ENCODE measurements around the gene TRPV5.

DNA sequence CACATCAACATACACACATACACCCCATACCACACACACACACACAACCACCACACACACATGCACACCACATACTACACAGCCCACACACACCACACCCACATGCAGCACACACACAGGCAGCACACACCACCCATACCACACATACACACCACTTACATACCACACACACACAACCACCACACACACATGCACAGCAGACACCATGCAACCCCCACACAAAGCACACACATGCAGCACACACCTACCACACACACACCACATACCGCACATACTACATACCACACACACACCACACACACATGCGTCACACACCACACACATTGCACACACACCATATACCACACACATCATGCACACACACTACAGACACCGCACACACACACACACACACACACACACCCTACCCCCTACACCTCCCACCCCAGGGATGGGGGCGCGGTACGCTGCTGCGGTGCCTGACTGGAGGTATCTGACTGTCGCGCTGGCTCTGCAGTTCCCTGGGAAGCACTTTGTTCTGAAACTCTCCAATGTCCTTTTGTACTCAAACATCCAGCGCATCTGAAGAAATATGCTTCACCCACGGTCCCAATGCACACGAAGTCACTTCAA, 42.6 kb downstream of the TRPV5 start:
- TF ChIP-seq, protein P1, sequence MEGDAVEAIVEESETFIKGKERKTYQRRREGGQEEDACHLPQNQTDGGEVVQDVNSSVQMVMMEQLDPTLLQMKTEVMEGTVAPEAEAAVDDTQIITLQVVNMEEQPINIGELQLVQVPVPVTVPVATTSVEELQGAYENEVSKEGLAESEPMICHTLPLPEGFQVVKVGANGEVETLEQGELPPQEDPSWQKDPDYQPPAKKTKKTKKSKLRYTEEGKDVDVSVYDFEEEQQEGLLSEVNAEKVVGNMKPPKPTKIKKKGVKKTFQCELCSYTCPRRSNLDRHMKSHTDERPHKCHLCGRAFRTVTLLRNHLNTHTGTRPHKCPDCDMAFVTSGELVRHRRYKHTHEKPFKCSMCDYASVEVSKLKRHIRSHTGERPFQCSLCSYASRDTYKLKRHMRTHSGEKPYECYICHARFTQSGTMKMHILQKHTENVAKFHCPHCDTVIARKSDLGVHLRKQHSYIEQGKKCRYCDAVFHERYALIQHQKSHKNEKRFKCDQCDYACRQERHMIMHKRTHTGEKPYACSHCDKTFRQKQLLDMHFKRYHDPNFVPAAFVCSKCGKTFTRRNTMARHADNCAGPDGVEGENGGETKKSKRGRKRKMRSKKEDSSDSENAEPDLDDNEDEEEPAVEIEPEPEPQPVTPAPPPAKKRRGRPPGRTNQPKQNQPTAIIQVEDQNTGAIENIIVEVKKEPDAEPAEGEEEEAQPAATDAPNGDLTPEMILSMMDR (IDR thresholded peaks at IDR 0.05), result no peak
- TF ChIP-seq POLR2A (IDR thresholded peaks at IDR 0.05), result no peak
